HG03460 (cell line): ENCODE results near the gene EPHB3.

Source experiments
- ATAC-seq: cut with Tn5 transposase; IDR thresholded peaks from one replicate; pipeline ENCODE4 v1.9.1; 2021; ENCODE audit not compliant: unreplicated experiment

The EPHB3 gene

DNA sequence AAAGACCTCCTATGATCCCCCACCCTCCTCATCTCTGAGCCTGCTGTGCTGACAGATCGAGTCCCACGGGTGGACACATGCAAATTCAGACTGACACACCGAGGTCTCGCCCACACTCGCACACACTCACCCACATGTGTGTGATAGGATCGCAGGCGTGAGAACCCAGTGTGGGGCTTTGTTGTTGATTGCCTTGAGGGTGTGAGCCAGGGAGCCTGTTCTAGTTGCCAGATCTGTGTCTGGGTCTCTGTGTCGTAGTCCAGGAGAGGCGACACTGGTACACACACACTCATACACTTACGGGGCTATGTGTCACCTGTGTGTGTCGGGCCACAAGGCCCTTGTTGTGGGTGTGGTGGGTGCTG is 2.0 kb downstream of the EPHB3 start:
- ATAC-seq = no peak

DNA sequence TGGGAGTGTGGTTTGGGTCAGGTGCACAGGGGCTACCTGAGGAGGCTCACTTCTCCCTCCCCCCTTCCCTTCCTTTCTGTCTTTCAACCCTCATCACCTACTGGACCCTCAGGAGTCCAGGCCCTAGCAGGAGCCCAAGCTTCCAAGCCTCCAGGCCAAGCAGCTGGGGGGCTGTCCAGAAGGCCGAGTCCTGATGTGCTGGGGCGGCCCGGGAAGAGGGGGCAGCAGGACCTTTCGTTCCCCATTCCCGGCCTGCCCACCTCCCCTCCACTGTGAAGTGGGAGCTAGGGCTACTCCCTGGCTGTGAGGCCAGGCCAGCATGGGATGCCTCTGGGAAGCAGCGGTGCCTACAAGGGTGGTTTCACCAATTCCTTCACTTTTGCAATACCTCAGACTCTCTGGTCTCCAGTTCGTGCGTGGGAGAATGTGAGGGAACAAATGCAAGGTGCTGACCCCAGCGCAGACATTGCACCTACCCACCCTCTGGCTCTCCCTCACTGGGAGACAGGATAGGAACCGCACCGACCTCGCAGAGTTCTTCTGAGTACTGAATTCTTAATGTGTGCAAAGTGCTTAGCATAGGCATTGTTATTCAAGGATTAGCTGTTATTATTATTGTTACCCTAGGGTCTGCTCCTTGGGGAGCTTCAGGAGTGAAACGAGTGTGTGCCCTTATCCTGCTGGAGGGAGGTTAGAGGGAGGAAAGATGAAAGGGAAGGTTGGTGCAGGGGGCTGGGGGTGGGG is 2.5 kb downstream of the EPHB3 start:
- no peak for ATAC-seq

DNA sequence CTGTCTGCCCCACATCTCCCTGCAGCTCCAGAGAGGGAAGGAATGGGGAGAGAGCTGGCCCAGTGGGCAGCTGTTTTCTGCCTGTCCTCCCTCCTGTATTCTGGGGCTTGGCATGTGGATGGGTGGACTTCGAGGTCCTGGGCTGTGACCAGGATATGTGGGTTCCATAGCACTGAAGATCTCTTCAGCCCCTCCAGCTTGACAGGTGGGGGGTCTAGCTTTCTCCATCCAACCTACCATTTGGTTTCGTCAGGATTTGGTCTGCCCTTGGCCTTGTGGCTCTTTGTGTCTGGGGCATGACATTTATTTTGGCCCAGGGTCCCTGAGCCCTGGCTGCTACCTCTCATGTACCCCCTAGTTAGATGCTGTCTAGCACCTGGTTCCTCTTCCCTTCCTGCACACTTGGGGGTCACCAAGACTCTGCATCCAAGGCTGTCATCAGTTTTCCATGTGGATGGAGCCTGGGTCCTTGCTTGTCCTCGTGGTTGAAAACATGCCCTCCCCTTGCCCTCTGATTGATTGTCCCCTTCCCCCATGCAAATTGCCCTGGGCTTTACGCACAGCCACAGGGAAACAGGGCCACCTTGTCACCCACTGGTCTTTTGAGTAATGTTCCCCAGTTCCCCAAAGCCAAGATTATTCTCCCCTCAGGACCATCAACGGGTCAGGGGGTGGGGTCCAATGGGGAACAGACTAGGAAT is 3.2 kb downstream of the EPHB3 start:
- ATAC-seq = no peak

DNA sequence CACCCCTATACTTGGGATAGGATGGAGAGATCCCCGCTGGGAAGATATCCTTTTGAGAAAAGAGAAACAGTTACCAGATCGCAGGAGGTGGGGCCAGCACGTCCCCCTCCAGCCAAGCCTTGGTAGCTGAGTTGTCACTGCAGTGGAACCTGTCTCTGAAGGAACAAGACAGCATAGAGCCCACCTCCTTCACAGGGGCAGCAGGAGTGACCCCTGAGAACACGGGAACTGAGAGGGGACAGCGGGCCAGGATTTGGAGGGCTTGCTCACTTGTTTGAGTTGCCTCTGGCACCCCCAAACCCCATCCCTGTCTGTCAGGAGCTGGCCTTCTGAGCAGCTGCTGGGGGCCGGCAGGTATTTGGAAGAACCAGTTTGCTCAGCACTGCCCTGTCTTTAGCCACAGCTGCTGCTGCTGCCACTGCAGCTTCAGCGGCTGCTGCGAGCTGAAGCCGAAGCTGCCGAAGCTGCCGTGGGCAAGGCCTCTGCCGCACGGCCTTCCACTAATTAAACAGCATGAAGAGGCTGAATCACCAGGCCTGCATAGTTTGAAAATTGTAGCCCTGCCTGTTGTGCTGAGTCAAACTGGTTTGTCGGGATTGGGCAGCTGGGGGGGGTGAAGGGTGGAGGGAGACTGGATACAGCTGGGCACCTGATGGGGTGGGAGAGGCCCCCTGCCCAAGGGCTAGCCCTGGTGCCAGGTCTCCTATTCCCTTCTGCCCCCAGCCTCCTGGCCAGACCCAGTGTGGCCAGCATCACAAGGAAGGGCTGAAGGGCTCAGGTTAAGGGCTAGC is 4.0 kb downstream of the EPHB3 start:
- ATAC-seq = no peak

DNA sequence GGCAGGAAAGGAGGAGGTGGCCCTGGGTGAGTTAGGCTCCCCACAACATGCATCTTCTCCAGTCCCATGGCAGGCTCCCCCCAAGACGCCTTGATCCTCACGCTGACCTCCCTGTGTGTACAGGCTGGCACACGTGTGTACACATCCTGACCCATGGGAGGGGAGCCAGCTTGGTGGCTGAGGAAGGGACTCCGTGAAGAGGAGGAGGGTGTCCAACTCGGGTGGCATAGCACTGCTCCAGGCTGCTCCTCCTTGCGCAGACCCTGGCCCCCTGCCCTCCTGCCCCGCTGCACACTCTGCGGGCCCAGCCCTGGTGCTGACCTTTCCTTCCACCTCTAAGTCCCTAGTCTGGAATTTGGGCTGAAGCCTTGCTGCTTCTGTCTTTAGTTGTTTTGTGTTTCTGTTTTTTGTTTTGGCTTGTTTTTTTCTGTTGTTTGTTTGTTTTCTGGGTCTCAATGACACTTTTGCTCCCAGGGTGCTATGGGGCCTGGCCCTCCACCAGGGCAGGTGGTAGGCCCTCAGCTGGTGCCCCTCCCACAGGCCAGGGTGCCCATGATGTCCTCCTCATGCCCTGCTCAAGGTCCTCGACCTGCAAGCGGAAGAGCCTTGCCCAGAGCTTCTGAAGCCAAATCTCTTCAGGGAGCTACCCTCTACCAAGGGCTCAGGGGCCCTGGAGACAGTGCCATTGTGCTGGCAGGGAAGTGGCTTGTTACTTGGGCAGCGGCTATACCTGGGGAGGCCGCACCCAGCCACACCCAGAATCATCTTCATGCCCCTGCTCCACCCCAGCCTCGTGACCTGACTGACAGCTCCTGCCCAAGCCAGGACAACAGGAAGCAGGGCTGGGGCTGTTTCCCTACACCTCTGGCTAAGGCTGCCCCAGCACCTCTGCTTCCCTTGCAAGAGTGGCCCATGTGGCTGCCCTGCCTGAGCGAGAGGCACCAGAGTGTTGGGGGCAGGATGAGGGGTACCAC is 5.1 kb downstream of the EPHB3 start:
- ATAC-seq = no peak

- ATAC-seq = no peak
Measured at GRCh38 chr3:184567946-184568559, 6.5 kb downstream of the EPHB3 start.

DNA sequence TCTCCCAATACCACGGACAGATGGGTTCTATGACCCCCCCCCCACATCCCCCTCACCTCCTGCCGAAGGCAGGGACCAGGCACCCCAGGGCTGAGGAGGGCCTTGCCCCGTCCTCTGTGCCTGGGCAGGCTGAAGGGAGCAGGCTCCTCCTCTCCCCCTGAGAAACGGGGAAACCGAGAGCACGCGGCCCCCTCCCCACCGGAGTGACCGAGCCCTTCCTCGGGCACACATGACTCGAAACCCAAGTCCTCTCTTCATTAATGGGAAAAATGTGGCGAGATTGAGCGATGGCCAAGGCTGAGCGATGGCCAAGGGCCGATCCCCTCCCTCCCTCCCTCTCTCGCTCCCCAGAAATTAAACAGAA is 7.0 kb downstream of the EPHB3 start:
- no peak for ATAC-seq

GRCh38 chr3:184568924-184569829 is 7.6 kb downstream of the EPHB3 start:
- no peak for ATAC-seq

DNA sequence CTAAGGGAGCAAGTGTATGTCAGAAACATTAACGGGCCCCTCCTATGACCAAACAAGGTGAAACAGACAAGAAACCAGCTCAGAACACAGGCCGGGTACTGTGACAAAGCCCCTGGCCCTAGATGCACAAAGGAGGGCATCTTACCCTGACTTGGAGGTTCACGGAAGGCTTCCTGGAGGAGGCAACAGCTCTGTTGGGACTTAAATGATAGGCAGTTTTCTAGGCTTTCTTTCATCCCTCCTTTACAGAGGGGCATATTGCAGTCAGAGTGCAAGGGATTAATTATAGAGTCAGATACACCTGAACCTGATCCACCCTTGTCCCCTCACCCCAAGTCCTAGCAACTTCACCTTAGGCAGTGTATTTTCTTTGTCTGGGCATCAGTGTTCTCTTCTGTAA is 8.4 kb downstream of the EPHB3 start:
- no peak for ATAC-seq

- ATAC-seq = no peak
Measured at GRCh38 chr3:184570489-184570888, 8.9 kb downstream of the EPHB3 start.

DNA sequence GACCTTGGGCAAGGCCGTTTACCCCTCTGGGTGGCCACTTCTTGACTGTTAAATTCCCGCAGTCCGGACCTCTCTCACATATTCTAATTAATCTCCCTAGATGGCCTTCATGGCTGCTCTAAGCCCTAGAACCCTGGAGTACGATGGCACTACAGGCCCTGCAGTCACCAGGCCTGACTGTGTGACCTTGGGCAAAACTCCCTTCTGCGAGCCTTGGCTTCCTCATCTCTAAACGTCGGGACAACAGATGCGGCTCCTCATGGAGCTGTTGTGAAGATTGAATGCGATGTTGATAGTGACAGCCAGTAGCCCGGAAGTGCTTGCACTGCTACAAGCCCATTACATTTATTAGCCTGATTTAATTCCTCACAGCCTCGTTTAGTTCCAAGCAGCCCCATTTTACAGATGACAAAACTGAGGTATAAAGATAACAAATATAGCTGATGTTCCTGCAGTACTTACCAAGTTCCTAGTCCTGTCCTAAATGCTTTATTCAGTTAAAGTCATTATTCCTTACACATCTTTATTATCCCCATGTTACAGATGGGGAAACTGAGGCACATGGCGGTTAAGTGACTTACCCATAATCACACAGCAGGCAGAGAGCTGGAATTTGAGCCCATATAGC is 10.3 kb downstream of the EPHB3 start:
- no peak for ATAC-seq

GRCh38 chr3:184572633-184573270 is 11.2 kb downstream of the EPHB3 start:
- ATAC-seq = no peak

GRCh38 chr3:184574515-184575417 is 13.2 kb downstream of the EPHB3 start:
- ATAC-seq = no peak

DNA sequence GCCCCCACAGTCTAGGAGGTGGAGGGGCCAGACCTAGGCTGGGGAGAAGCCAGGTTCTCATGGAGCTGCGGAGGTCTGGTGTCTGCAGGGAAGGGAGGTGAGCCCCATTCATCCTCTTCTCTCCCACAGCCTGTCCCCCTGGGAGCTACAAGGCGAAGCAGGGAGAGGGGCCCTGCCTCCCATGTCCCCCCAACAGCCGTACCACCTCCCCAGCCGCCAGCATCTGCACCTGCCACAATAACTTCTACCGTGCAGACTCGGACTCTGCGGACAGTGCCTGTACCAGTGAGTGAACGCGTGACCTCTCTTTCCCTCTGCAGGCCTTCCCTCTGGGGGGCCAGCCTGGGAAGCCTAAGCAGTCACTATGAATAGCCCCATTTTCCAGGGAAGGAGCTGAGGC is 14.1 kb downstream of the EPHB3 start:
- ATAC-seq = no peak

- no peak for ATAC-seq
Measured at GRCh38 chr3:184576457-184577240, 15.1 kb downstream of the EPHB3 start.

DNA sequence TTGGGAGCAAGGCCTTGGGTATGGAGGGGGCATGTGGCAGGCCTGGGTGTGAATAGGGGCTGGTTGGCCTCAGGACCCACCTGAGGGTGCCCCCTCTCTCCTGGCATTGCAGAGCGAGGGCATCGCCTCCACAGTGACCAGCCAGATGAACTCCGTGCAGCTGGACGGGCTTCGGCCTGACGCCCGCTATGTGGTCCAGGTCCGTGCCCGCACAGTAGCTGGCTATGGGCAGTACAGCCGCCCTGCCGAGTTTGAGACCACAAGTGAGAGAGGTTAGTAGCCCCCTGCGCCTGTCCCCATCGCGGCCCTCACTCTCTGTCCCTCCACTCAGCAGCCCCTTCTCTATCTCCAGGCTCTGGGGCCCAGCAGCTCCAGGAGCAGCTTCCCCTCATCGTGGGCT is 16.0 kb downstream of the EPHB3 start:
- no peak for ATAC-seq

GRCh38 chr3:184578218-184578617 is 16.6 kb downstream of the EPHB3 start:
- no peak for ATAC-seq
